IMR-90 (cell line): ENCODE measurements around the gene BAHD1. TPM values are rescaled to one million over a fixed set of nuclear protein-coding genes. Genes with fewer than 3 reads are reported as not detected.
A peak's percentile ranks its signal among the peaks of the same experiment; 100 is the strongest.

Experiments
- ATAC-seq: fragments of 200-7000 bp; cut with Tn5 transposase; 2 replicates; pipeline ENCODE4 v1.9.1; 2020; ENCODE audit warnings: low read depth, mild to moderate bottlenecking, moderate library complexity
- BruUV-seq: library from RNA; stranded (reverse); fragments of 400-500 nt; replicated peaks from 2 replicates; lab custom pipeline; 2021; lab: Mats Ljungman, UMichigan
- CTCF ChIA-PET: fragments of 300-600 bp; formaldehyde crosslinking; extraction: SDS; loops from one replicate; lab custom pipeline; 2021; ENCODE audit warnings: antibody characterized with exemption; lab: Yijun Ruan, JAX
- POLR2A ChIA-PET: fragments of 300-600 bp; sonication (Branson Sonifier 250); formaldehyde crosslinking; loops from one replicate; lab custom pipeline; 2022; ENCODE audit warnings: antibody characterized with exemption; ENCODE audit not compliant: unreplicated experiment; lab: Charles Lee
- DNase-seq: peaks from one replicate; pipeline ENCODE4 v3.0.0; 2013
- H2AFZ ChIP-seq: replicated peaks from 2 replicates; pipeline ENCODE3; 2013; ENCODE audit warnings: low read length, mild to moderate bottlenecking; ENCODE audit not compliant: poor library complexity
- H2AK5ac ChIP-seq: 2 replicates; pipeline ENCODE4 v1.6.1; 2013; ENCODE audit warnings: low read depth, low read length, inconsistent platforms
- H2AK9ac ChIP-seq: replicated peaks from 2 replicates; pipeline ENCODE3; 2013; ENCODE audit warnings: mild to moderate bottlenecking, low read depth, low read length, moderate library complexity; ENCODE audit not compliant: poor library complexity
- H2BK120ac ChIP-seq: 2 replicates; pipeline ENCODE4 v1.6.1; 2013; ENCODE audit warnings: low read depth, low read length, inconsistent platforms
- H2BK15ac ChIP-seq: 3 replicates; pipeline ENCODE4 v1.6.1; 2013; ENCODE audit warnings: low read depth, low read length, inconsistent platforms
- H2BK20ac ChIP-seq: 2 replicates; pipeline ENCODE4 v1.6.1; 2013; ENCODE audit warnings: low read depth, mild to moderate bottlenecking, inconsistent platforms, low read length, moderate library complexity
- H2BK5ac ChIP-seq: 2 replicates; pipeline ENCODE4 v1.6.1; 2013; ENCODE audit warnings: mild to moderate bottlenecking, low read depth, low read length, inconsistent platforms; ENCODE audit not compliant: poor library complexity, severe bottlenecking
- H3K14ac ChIP-seq: replicated peaks from 2 replicates; pipeline ENCODE4 v1.6.1; 2013; ENCODE audit warnings: low read depth, low read length, inconsistent platforms
- H3K18ac ChIP-seq: 2 replicates; pipeline ENCODE4 v1.6.1; 2013; ENCODE audit warnings: low read depth, low read length, control low read depth
- H3K23ac ChIP-seq: 2 replicates; pipeline ENCODE4 v1.6.1; 2013; ENCODE audit warnings: low read depth, low read length, inconsistent platforms
- H3K27ac ChIP-seq: 2 replicates; pipeline ENCODE4 v1.5.1; 2013; ENCODE audit warnings: mild to moderate bottlenecking, control low read depth, low read length; ENCODE audit not compliant: insufficient read depth
- H3K27me3 ChIP-seq: 2 replicates; pipeline ENCODE4 v1.6.1; 2013; ENCODE audit warnings: low read length; ENCODE audit not compliant: control insufficient read depth, insufficient read depth
- H3K36me3 ChIP-seq: 2 replicates; pipeline ENCODE4 v1.6.1; 2013; ENCODE audit warnings: low read length, mixed read lengths; ENCODE audit not compliant: control insufficient read depth, insufficient read depth
- H3K4ac ChIP-seq: 2 replicates; pipeline ENCODE4 v1.6.1; 2013; ENCODE audit warnings: low read depth, low read length, inconsistent platforms
- H3K4me1 ChIP-seq: 2 replicates; pipeline ENCODE4 v1.6.1; 2013; ENCODE audit warnings: low read length, mixed read lengths; ENCODE audit not compliant: control insufficient read depth, insufficient read depth
- H3K4me2 ChIP-seq: 2 replicates; pipeline ENCODE4 v1.6.1; 2013; ENCODE audit warnings: low read depth, mild to moderate bottlenecking, control low read depth, low read length, moderate library complexity
- H3K4me3 ChIP-seq: 2 replicates; pipeline ENCODE4 v1.5.1; 2013; ENCODE audit warnings: low read depth, mild to moderate bottlenecking, control low read depth, low read length, moderate library complexity; ENCODE audit not compliant: insufficient read depth
- H3K56ac ChIP-seq: 2 replicates; pipeline ENCODE4 v1.6.1; 2013; ENCODE audit warnings: low read length, inconsistent platforms; ENCODE audit not compliant: insufficient read depth; ENCODE audit errors: extremely low read depth
- H3K79me1 ChIP-seq, 2 experiments: 2 replicates each; pipeline ENCODE4 v1.6.1; 2013; ENCODE audit warnings: low read length in 2 of 2, inconsistent platforms in 1 of 2, low read depth in 1 of 2
- H3K9ac ChIP-seq: 2 replicates; pipeline ENCODE4 v1.6.1; 2013; ENCODE audit warnings: low read depth, low read length, control low read depth
- H3K9me1 ChIP-seq: 2 replicates; pipeline ENCODE4 v1.6.1; 2013; ENCODE audit warnings: low read length, inconsistent platforms; ENCODE audit not compliant: insufficient read depth
- H3K9me3 ChIP-seq: 2 replicates; pipeline ENCODE4 v1.6.1; 2013; ENCODE audit warnings: low read length; ENCODE audit not compliant: control insufficient read depth, insufficient read depth
- H4K20me1 ChIP-seq: 2 replicates; pipeline ENCODE4 v1.6.1; 2013; ENCODE audit warnings: low read length, inconsistent platforms; ENCODE audit not compliant: insufficient read depth
- H4K5ac ChIP-seq: 2 replicates; pipeline ENCODE4 v1.6.1; 2013; ENCODE audit warnings: mild to moderate bottlenecking, low read depth, low read length, control low read depth
- H4K8ac ChIP-seq, 2 experiments: 2 replicates each; pipeline ENCODE4 v1.6.1; 2013; ENCODE audit warnings: low read depth in 2 of 2, low read length in 2 of 2, control low read depth in 1 of 2, inconsistent platforms in 1 of 2
- H4K91ac ChIP-seq: 2 replicates; pipeline ENCODE4 v1.6.1; 2013; ENCODE audit warnings: low read depth, low read length, inconsistent platforms; ENCODE audit not compliant: insufficient read depth
- BHLHE40 ChIP-seq: fragments of 150-350 bp; IDR thresholded peaks from 2 replicates; pipeline ENCODE4 v1.6.1; 2016; ENCODE audit warnings: mild to moderate bottlenecking, low read depth, low read length
- MAFK ChIP-seq: IDR thresholded peaks from 2 replicates; pipeline ENCODE4 v1.6.1; 2012; ENCODE audit warnings: low read depth, low read length, improper control_type of control experiment
- MAZ ChIP-seq: IDR thresholded peaks from 2 replicates; pipeline ENCODE4 v1.6.1; 2012; ENCODE audit warnings: low read depth, mild to moderate bottlenecking, low read length, improper control_type of control experiment, moderate library complexity, borderline replicate concordance
- MXI1 ChIP-seq: IDR thresholded peaks from 2 replicates; pipeline ENCODE4 v1.6.1; 2012; ENCODE audit warnings: low read depth, mild to moderate bottlenecking, low read length, moderate library complexity, borderline replicate concordance
- NFE2L2 ChIP-seq: fragments of 150-350 bp; IDR thresholded peaks from 2 replicates; pipeline ENCODE4 v1.6.1; 2016; ENCODE audit warnings: low read depth, mild to moderate bottlenecking, low read length
- POLR2A ChIP-seq: IDR thresholded peaks from 2 replicates; pipeline ENCODE4 v1.6.1; 2012; ENCODE audit warnings: mild to moderate bottlenecking, low read depth, low read length
- RCOR1 ChIP-seq: IDR thresholded peaks from 2 replicates; pipeline ENCODE4 v1.6.1; 2012; ENCODE audit warnings: mild to moderate bottlenecking, low read length, improper control_type of control experiment; ENCODE audit not compliant: insufficient replicate concordance
- RFX5 ChIP-seq: IDR thresholded peaks from 2 replicates; pipeline ENCODE4 v1.8.0; 2012; ENCODE audit warnings: low read depth, mild to moderate bottlenecking, low read length, moderate library complexity
- WGBS, 2 experiments: methylation state at CpG; one replicate each; pipeline versions ENCODE4 v1.1.5 to v1.1.7; 2013; ENCODE audit warnings: missing lambda C conversion rate in 2 of 2; ENCODE audit not compliant: insufficient read length in 1 of 2; ENCODE audit errors: extremely low coverage in 2 of 2; 5-methylcytosine and 5-hydroxymethylcytosine counted together
- dilution Hi-C: fragments of 300-500 bp; cut with HindIII; formaldehyde crosslinking; loops from one replicate; pipeline ENCODE4 v1.14.3; 2018; ENCODE audit warnings: low sequenced_read_pairs; ENCODE audit not compliant: unreplicated experiment
- in situ Hi-C: fragments of 300-500 bp; cut with MboI; formaldehyde crosslinking; loops from 3 replicates; pipeline ENCODE4 v1.14.3; 2019; ENCODE audit warnings: low sequenced_read_pairs, inconsistent platforms, mixed read lengths
- intact Hi-C: fragments of 100-400 bp; cut with micrococcal nuclease; formaldehyde crosslinking; loops from 2 replicates; pipeline ENCODE4 v1.10.0; 2022
- polyA plus RNA-seq, 3 experiments: library from polyadenylated mRNA; depleted of rRNA; stranded (reverse); fragments of >200 nt; gene quantifications; 2 replicates each; pipeline ENCODE4 v1.2.3, GENCODE V29; 2012; ENCODE audit warnings: low replicate concordance in 1 of 3
- total RNA-seq: library from RNA; depleted of rRNA; stranded (reverse); fragments of >200 nt; gene quantifications from 2 replicates; pipeline ENCODE4 v1.2.3, GENCODE V29; 2012
- TF ChIP-seq, protein P1 (sequence below): fragments of 150-350 bp; IDR thresholded peaks from 2 replicates; pipeline ENCODE4 v1.6.1; 2016; ENCODE audit warnings: low read depth, mild to moderate bottlenecking, low read length, moderate library complexity, borderline replicate concordance

BAHD1 gene
- total and polyA plus RNA-seq, 2 of the 4 experiments (the other 2 are of a cell fraction): 3.0 to 8.7 TPM

DNA sequence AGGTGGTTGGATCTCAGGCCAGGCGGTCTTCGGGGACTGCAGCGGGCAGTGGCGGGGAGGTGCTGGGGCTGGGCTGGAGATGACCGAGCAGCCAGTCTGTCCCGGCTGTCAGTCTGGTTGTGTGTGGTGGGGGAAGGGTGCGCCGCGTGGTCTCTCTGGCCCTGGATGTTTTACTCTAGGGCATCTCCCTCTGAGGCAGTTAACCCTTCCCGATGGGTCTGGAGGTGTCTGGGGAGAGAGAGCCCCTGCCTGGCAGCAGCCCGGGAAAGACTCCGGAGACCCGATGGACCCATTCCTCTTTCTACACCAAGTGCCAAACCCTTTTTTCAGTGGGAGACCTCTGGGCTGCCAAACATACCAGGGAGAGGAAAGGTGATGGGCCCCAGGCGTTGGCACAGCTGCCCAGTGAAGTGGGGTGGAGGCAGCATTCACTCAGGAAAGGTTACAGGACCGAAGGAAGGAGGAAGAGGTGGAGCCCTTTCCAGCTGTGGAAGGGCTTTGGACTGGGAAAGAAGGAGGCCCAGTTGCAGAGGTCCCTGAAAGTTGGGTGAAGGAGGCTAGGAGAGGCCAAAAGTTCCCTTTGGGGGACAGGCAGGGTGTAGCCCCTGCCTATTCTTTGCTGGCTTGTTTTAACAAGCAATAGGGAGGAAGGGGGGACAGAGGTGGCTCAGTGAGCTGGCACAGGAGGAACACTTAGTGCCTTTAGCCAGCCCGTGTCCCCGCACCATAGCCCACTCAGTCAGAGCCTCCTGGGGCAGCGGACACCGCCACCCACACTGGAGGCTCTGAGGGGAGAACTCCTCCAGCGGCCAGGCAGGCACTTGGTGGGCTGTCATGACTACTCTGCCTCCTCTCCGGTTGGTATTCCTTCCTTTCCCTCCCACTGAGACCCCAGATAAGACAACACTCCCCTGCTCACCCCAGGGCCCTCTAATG, 2.7 kb upstream of the BAHD1 start:
- in situ Hi-C loops (no loop called here), dilution Hi-C loops (no loop called here), intact Hi-C loops (no loop called here)
- no peak overlapping the region for H2BK5ac ChIP-seq
- no peak overlapping the region for H4K5ac ChIP-seq
- no peak for TF ChIP-seq RCOR1
- TF ChIP-seq NFE2L2: no peak
- TF ChIP-seq MAFK: no peak
- TF ChIP-seq RFX5: no peak
- TF ChIP-seq MXI1: no peak
- TF ChIP-seq POLR2A: no peak
- no peak for TF ChIP-seq BHLHE40
- no peak for TF ChIP-seq MAZ
- TF ChIP-seq, protein P1, sequence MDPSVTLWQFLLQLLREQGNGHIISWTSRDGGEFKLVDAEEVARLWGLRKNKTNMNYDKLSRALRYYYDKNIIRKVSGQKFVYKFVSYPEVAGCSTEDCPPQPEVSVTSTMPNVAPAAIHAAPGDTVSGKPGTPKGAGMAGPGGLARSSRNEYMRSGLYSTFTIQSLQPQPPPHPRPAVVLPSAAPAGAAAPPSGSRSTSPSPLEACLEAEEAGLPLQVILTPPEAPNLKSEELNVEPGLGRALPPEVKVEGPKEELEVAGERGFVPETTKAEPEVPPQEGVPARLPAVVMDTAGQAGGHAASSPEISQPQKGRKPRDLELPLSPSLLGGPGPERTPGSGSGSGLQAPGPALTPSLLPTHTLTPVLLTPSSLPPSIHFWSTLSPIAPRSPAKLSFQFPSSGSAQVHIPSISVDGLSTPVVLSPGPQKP: no peak
- peaks cover 4% of the 10 kb centered on the region; the same call in 1 of the 2 replicates for H3K9me1 ChIP-seq
- H2AK5ac ChIP-seq: no peak overlapping the region; the same call in 1 of the 2 replicates
- peak overlapping the region; percentile 26 for H2AK9ac ChIP-seq
- no peak overlapping the region for H3K4me2 ChIP-seq
- no peak overlapping the region for H4K91ac ChIP-seq
- DNase-seq: no peak
- H3K14ac ChIP-seq: no peak overlapping the region
- CTCF ChIA-PET: interaction anchor here (0.6 kb wide), 1 partner anchor 97 kb away, joined by 5 read pairs; the partner anchor contains the start of gene CCDC9B
- peaks cover 12% of the 10 kb centered on the region for H4K20me1 ChIP-seq
- H3K18ac ChIP-seq: no peak overlapping the region
- H3K9ac ChIP-seq: no peak overlapping the region
- no peak overlapping the region for H2BK15ac ChIP-seq
- H3K4me3 ChIP-seq: no peak overlapping the region
- no peak overlapping the region for H3K56ac ChIP-seq
- H4K8ac ChIP-seq: no peak overlapping the region
- H3K9me3 ChIP-seq: no peaks in the 10 kb centered on the region
- POLR2A ChIA-PET: no interaction called here
- H3K27me3 ChIP-seq: peaks cover 68% of the 10 kb centered on the region
- WGBS, 2 experiments: 46% methylated on average over 4 of the region's 21 CpGs; no CpG with 5 or more reads in 1 of the 2 experiments
- H3K79me1 ChIP-seq: peaks cover 0 to 7% of the 10 kb centered on the region in 2 experiments; a peak in 2 of 4 replicates
- no peak overlapping the region for H2AFZ ChIP-seq
- H3K23ac ChIP-seq: no peak overlapping the region
- H3K36me3 ChIP-seq: no peaks in the 10 kb centered on the region
- peaks cover 15% of the 10 kb centered on the region for H3K4me1 ChIP-seq
- H2BK20ac ChIP-seq: no peak overlapping the region
- H3K4ac ChIP-seq: no peak overlapping the region
- BruUV-seq: no TSS peak
- no peak for ATAC-seq
- no peak overlapping the region for H2BK120ac ChIP-seq
- H3K27ac ChIP-seq: no peak overlapping the region
